Lung (tissue), 12 donors: Measurements from ENCODE around the gene MAGI2. TPM values are rescaled to one million over a fixed set of nuclear protein-coding genes. Genes with fewer than 3 reads are reported as not detected.

Experiments used
- ATAC-seq: fragments of 200-7000 bp; cut with Tn5 transposase; one replicate; pipeline ENCODE4 v1.9.1; 2020; ENCODE audit warnings: moderate number of reproducible peaks; ENCODE audit not compliant: insufficient read depth, low FRiP score
- DNase-seq, 3 donors: peaks; one replicate each; pipeline ENCODE4 v3.0.0-alpha.2; 2013 to 2017
- H3K27ac ChIP-seq, 2 donors: one replicate each; pipeline ENCODE4 v1.5.1; 2013; ENCODE audit warnings: mild to moderate bottlenecking in 2 of 2, moderate library complexity in 2 of 2, control low read depth in 1 of 2, inconsistent platforms in 1 of 2, low read depth in 1 of 2, low read length in 1 of 2
- H3K27me3 ChIP-seq, 3 donors: one replicate each; pipeline ENCODE4 v1.5.1; 2013; ENCODE audit warnings: low read length in 2 of 3; ENCODE audit not compliant: control insufficient read depth in 3 of 3, insufficient read depth in 3 of 3
- H3K36me3 ChIP-seq, 4 donors: one replicate each; pipeline ENCODE4 v1.5.1; 2013; ENCODE audit warnings: low read length in 4 of 4, mild to moderate bottlenecking in 1 of 4, moderate library complexity in 1 of 4; ENCODE audit not compliant: control insufficient read depth in 4 of 4, insufficient read depth in 4 of 4
- H3K4me1 ChIP-seq, 5 donors: one replicate each; pipeline ENCODE4 v1.5.1; 2013; ENCODE audit warnings: low read length in 5 of 5, mild to moderate bottlenecking in 2 of 5, moderate library complexity in 1 of 5; ENCODE audit not compliant: control insufficient read depth in 5 of 5, insufficient read depth in 5 of 5
- H3K4me3 ChIP-seq: one replicate; pipeline ENCODE4 v1.5.1; 2013; ENCODE audit warnings: mild to moderate bottlenecking, control low read depth, moderate library complexity
- H3K9ac ChIP-seq, 2 donors: one replicate each; pipeline ENCODE4 v1.5.1; 2013; ENCODE audit warnings: low read length in 2 of 2, control low read depth in 1 of 2; ENCODE audit not compliant: insufficient read depth in 1 of 2
- H3K9me3 ChIP-seq, 4 donors: one replicate each; pipeline ENCODE4 v1.5.1; 2013; ENCODE audit warnings: low read length in 3 of 4, mild to moderate bottlenecking in 1 of 4, moderate library complexity in 1 of 4; ENCODE audit not compliant: control insufficient read depth in 4 of 4, insufficient read depth in 3 of 4
- CTCF ChIP-seq: IDR thresholded peaks from 2 replicates; pipeline ENCODE4 v1.5.1; 2012; ENCODE audit warnings: mild to moderate bottlenecking; ENCODE audit errors: control extremely low read depth, extremely low read depth
- WGBS, 2 donors: extraction: QIAGEN DNeasy Blood & Tissue Kit; methylation state at CpG; one replicate each; pipeline ENCODE4 v1.1.7; 2013; 5-methylcytosine and 5-hydroxymethylcytosine counted together
- polyA plus RNA-seq, 2 donors: library from polyadenylated mRNA; stranded (reverse); fragments of 200-250 nt; gene quantifications; one replicate each; pipeline ENCODE4 v1.2.1, GENCODE V29; 2013
- total RNA-seq, 2 donors: library from RNA; depleted of rRNA in 1 of 2; stranded (reverse); fragments of >200 nt in 1 of 2; gene quantifications; one replicate each; pipeline ENCODE4 v1.2.1, GENCODE V29; 2014 to 2021
- donor health status: control.
- donor health status: control.
- donor health status: Bipolar disorder and iron deficiency.
- donor health status: healthy.
- donor health status: DM: yes; HTN: yes; CAD: no.

The MAGI2 gene
- total and polyA plus RNA-seq, 4 donors, result 0.94 to 18.0 (median 5.3) TPM

- Histone ChIP-seq H3K27me3 (no peaks in the 10 kb centered on the region), H3K36me3 (no peaks in the 10 kb centered on the region), H3K4me3 (no peak overlapping the region), H3K4me1 (no peaks in the 10 kb centered on the region), H3K9me3 (peaks cover 0 to 6% (median 0%) of the 10 kb centered on the region in 4 donors), H3K27ac (no peak overlapping the region), H3K9ac (no peak overlapping the region)
- WGBS, 2 donors, result 71 to 80% methylated on average over 12 of the region's 12 CpGs
- DNase-seq (no peak), ATAC-seq (no peak)
- TF ChIP-seq CTCF, result no peak
Measured at GRCh38 chr7:77985232-77985973, 1468.1 kb downstream of the MAGI2 start.

GRCh38 chr7:77983973-77984372, 1469.5 kb downstream of the MAGI2 start:
- Histone ChIP-seq H3K4me3 (no peak overlapping the region), H3K4me1 (no peaks in the 10 kb centered on the region), H3K9me3 (peaks cover 0 to 3% (median 0%) of the 10 kb centered on the region in 4 donors), H3K36me3 (no peaks in the 10 kb centered on the region), H3K27ac (no peak overlapping the region), H3K27me3 (no peaks in the 10 kb centered on the region), H3K9ac (no peak overlapping the region)
- WGBS, 2 donors, result 93 to 94% methylated on average over 4 of the region's 4 CpGs
- DNase-seq, result no peak
- TF ChIP-seq CTCF, result no peak
- ATAC-seq, result no peak

GRCh38 chr7:77982926-77983550, 1470.4 kb downstream of the MAGI2 start:
- WGBS, 2 donors, result 65 to 85% methylated on average over 5 of the region's 5 CpGs
- Histone ChIP-seq H3K4me1 (no peaks in the 10 kb centered on the region), H3K9me3 (peaks cover 0 to 3% (median 0%) of the 10 kb centered on the region in 4 donors), H3K4me3 (no peak overlapping the region), H3K27ac (no peak overlapping the region), H3K27me3 (no peaks in the 10 kb centered on the region), H3K36me3 (no peaks in the 10 kb centered on the region), H3K9ac (no peak overlapping the region)
- ATAC-seq (no peak), DNase-seq (no peak)
- TF ChIP-seq CTCF, result no peak
